Ovary (tissue), 9 donors: ENCODE results near the gene SEC23IP. TPM values are rescaled to one million over a fixed set of nuclear protein-coding genes. Genes with fewer than 3 reads are reported as not detected.

Experiments
- DNase-seq, 5 donors: peaks; one replicate each; pipeline ENCODE4 v3.0.0-alpha.2; 2019 to 2020
- H3K27ac ChIP-seq, 2 donors: fragments of 200-600 bp; one replicate each; pipeline versions ENCODE4 v1.5.1 to v1.8.0; 2019 to 2022
- H3K27me3 ChIP-seq: fragments of 200-600 bp; one replicate; pipeline ENCODE4 v1.8.0; 2022
- H3K36me3 ChIP-seq: fragments of 200-600 bp; sonication (generic); one replicate; pipeline ENCODE4 v1.5.1; 2019
- H3K4me1 ChIP-seq: one replicate; pipeline ENCODE4 v1.8.1; 2013; ENCODE audit warnings: mild to moderate bottlenecking, moderate library complexity; ENCODE audit not compliant: insufficient read depth
- H3K4me3 ChIP-seq: fragments of 200-600 bp; sonication (generic); one replicate; pipeline ENCODE4 v1.5.1; 2017
- H3K9me3 ChIP-seq, 2 donors: fragments of 200-600 bp in 1 of 2; sonication (generic) in 1 of 2; one replicate each; pipeline versions ENCODE4 v1.5.1 to v1.8.1; 2013 to 2019; ENCODE audit warnings: mild to moderate bottlenecking in 1 of 2, moderate library complexity in 1 of 2
- EP300 ChIP-seq: sonication (generic); formaldehyde crosslinking; IDR thresholded peaks from one replicate; pipeline ENCODE4 v1.6.1; 2017; ENCODE audit warnings: antibody characterized with exemption
- POLR2A ChIP-seq: fragments of 450-650 bp; IDR thresholded peaks from one replicate; pipeline ENCODE4 v1.6.1; 2017; ENCODE audit warnings: antibody characterized with exemption, mild to moderate bottlenecking, moderate library complexity
- WGBS, 3 donors: extraction: QIAGEN DNeasy Blood & Tissue Kit in 1 of 3; methylation state at CpG; one replicate each; pipeline versions ENCODE4 v1.1.5 to v1.1.7; 2013 to 2017; 5-methylcytosine and 5-hydroxymethylcytosine counted together
- intact Hi-C, 4 donors: fragments of 100-400 bp; cut with DNase I; formaldehyde crosslinking; loops; one replicate each; pipeline versions ENCODE4 v1.11.0 to v1.15.1; 2022 to 2023
- polyA plus RNA-seq, 2 donors: library from polyadenylated mRNA; stranded (reverse); fragments of 200-250 nt in 1 of 2; fragments of 350-450 nt in 1 of 2; fragmentation: Illumina TruSeq in 1 of 2; extraction: RNeasy Lipid Tissue Mini Kit (QIAGEN cat#74804) in 1 of 2; gene quantifications; one replicate each; pipeline ENCODE4 v1.2.3, GENCODE V29; 2013 to 2014
- total RNA-seq, 7 donors: library from RNA; depleted of rRNA in 2 of 7; stranded (reverse); fragments of >200 nt in 2 of 7; fragmentation: NEBNext Ultra II Directional in 3 of 7; extraction: Animal tissue kit (Norgen Biotek cat#: 25700) in 3 of 7; gene quantifications; one replicate each; pipeline versions ENCODE4 v1.1.0 to v1.2.4, GENCODE V29; 2016 to 2023
- TF ChIP-seq, protein P1 (sequence below), 3 donors: fragments of 450-650 bp in 2 of 3; fragments of 200-600 bp in 1 of 3; IDR thresholded peaks; one replicate each; pipeline versions ENCODE4 v1.5.1 to v1.8.0; 2016 to 2022; ENCODE audit warnings: antibody characterized with exemption in 3 of 3, mild to moderate bottlenecking in 1 of 3
- donor health status: DM: no; HTN: no; CAD: no; lungs with moderate emphysema.
- donor health status: DM: no; HTN: no; CAD: no.
- donor health status: Bipolar disorder and iron deficiency.
- donor health status: DM: yes; HTN: yes; CAD: no.
- donor health status: DM: no; HTN: no; CAD: no.
- donor health status: DM: yes; HTN: yes; CAD: no.

SEC23IP gene
- total and polyA plus RNA-seq, 9 donors, result 11.5 to 58.0 (median 51.5) TPM

DNA sequence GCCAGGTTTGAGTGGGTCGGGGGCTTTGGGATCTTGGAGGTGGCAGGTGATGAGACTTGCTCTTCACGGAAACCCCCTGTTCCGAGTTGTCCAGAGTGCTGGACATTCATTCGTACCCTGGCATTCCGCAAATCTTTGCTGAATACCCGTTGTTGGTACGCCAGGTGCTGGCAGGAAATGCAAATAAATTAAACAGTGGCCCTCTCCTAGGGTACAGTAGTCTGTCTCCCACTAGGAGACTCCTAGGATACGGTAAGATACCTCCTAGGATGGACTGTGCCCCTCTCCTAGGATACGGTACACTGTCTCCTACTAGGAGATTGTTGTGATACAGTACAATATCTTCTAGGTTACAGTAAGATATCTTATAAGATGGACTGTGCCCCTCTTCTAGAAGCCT lies 544 bp downstream of the SEC23IP start:
- peak overlapping the region; percentile 72 to 73 for H3K27ac ChIP-seq
- intact Hi-C loops, result loop anchor here in 1 of 4 donors (10.0 kb wide), 2 partner anchors 208 to 1138 kb away; partner anchors contain the start of gene CACUL1
- 2% methylated on average over 9 of the region's 9 CpGs for WGBS, 3 donors
- H3K27me3 ChIP-seq, result no peaks in the 10 kb centered on the region
- H3K36me3 ChIP-seq, result no peaks in the 10 kb centered on the region
- TF ChIP-seq, protein P1, sequence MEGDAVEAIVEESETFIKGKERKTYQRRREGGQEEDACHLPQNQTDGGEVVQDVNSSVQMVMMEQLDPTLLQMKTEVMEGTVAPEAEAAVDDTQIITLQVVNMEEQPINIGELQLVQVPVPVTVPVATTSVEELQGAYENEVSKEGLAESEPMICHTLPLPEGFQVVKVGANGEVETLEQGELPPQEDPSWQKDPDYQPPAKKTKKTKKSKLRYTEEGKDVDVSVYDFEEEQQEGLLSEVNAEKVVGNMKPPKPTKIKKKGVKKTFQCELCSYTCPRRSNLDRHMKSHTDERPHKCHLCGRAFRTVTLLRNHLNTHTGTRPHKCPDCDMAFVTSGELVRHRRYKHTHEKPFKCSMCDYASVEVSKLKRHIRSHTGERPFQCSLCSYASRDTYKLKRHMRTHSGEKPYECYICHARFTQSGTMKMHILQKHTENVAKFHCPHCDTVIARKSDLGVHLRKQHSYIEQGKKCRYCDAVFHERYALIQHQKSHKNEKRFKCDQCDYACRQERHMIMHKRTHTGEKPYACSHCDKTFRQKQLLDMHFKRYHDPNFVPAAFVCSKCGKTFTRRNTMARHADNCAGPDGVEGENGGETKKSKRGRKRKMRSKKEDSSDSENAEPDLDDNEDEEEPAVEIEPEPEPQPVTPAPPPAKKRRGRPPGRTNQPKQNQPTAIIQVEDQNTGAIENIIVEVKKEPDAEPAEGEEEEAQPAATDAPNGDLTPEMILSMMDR (IDR thresholded peaks at IDR 0.05), result no peak
- TF ChIP-seq EP300 (no peak), POLR2A (no peak)
- H3K4me1 ChIP-seq, result peaks cover 21% of the 10 kb centered on the region
- peak overlapping the region; percentile 74 for H3K4me3 ChIP-seq
- no peak for DNase-seq
- H3K9me3 ChIP-seq, result no peaks in the 10 kb centered on the region

DNA sequence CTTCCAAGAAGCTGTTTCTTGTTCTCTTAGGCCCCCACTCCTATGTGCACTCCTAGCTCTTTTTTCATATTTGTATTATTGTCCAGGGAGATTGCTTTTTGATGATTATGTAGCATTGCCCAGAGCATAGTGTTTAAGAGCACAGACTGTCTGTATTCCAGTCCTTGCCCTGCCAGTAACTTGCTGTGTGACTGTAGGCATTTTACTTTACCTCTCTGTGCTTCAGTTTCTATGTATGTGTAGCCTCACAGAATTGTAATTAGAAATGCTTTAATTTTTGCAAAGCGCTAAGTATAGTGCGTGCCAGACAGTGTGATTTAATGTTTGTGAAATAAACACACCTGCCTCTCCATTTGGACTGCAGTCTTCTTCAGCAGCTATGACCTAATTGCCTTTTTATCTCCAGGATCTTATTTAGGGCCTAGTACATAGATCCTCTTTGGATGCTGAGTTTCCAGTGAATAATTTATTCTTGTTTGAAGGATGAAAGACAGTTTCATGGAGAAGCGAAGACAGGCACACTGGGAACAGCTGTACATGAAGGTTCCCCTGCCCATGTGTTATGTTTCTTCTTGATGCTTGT lies 1.4 kb downstream of the SEC23IP start:
- H3K27me3 ChIP-seq, result no peaks in the 10 kb centered on the region
- intact Hi-C loops, result loop anchor here in 1 of 4 donors (10.0 kb wide), 2 partner anchors 209 to 1139 kb away; partner anchors contain the start of gene CACUL1
- peak overlapping the region; percentile 74 for H3K4me3 ChIP-seq
- DNase-seq, result no peak
- WGBS, 3 donors, result 91 to 92% (median 92%) methylated on average over 3 of the region's 3 CpGs
- H3K9me3 ChIP-seq, result no peaks in the 10 kb centered on the region
- no peaks in the 10 kb centered on the region for H3K36me3 ChIP-seq
- no peak overlapping the region for H3K27ac ChIP-seq
- TF ChIP-seq EP300 (no peak), POLR2A (no peak)
- TF ChIP-seq, protein P1 (IDR thresholded peaks at IDR 0.05), result no peak
- peaks cover 21% of the 10 kb centered on the region for H3K4me1 ChIP-seq

DNA sequence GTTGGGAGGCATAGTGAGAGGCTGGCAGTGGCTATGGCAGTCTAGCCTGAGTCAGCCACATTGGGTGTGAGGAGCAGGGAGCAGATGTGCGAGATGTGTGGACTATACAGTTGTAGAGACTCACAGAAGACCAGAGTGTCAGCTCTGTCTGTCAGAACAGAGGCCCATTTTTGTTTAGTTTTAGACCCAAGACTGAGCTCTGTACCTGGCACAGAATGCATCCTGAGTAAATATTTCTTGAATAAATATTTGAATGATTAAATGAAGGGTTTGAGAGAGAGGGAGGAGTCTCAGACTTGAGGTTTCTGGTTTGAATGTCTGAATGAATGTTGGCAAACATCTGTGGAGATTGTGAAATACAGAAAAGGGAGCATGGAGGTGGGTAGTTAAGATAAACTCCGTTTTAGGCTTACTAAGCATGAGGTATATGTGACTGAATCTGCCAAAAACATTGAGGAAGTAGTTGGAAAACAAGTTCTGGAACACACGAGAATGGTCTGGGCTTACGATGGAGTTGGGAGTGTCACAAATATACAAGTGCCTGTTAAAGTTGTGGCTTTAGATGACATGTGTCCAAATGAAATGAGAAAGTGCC lies 3.6 kb downstream of the SEC23IP start:
- intact Hi-C loops, result loop anchor here in 1 of 4 donors (10.0 kb wide), 2 partner anchors 211 to 1141 kb away; partner anchors contain the start of gene CACUL1
- Histone ChIP-seq H3K36me3 (no peaks in the 10 kb centered on the region), H3K4me3 (no peak overlapping the region), H3K27ac (peak overlapping the region in 1 of 2 donors; percentile 11), H3K27me3 (no peaks in the 10 kb centered on the region), H3K4me1 (peaks cover 21% of the 10 kb centered on the region), H3K9me3 (no peaks in the 10 kb centered on the region)
- WGBS, 3 donors, result 21 to 26% (median 26%) methylated on average over 4 of the region's 4 CpGs
- TF ChIP-seq EP300 (no peak), POLR2A (no peak)
- TF ChIP-seq, protein P1 (IDR thresholded peaks at IDR 0.05), result no peak
- no peak for DNase-seq

GRCh38 chr10:119896937-119897770 lies 4.6 kb downstream of the SEC23IP start:
- Histone ChIP-seq H3K36me3 (no peaks in the 10 kb centered on the region), H3K27ac (peak overlapping the region in 1 of 2 donors; percentile 11), H3K9me3 (no peaks in the 10 kb centered on the region), H3K4me1 (peaks cover 19% of the 10 kb centered on the region), H3K4me3 (no peak overlapping the region), H3K27me3 (no peaks in the 10 kb centered on the region)
- DNase-seq, result peak; percentile 52 to 82 (median 68)
- intact Hi-C loops, result loop anchor here in 1 of 4 donors (10.0 kb wide), 2 partner anchors 212 to 1142 kb away; partner anchors contain the start of gene CACUL1
- WGBS, 3 donors, result 46 to 57% (median 47%) methylated on average over 9 of the region's 9 CpGs
- TF ChIP-seq EP300, result no peak
- TF ChIP-seq POLR2A, result no peak
- TF ChIP-seq, protein P1 (IDR thresholded peaks at IDR 0.05), result no peak
